ENCODE results near the gene AQP1. TPM values are rescaled to one million over a fixed set of nuclear protein-coding genes. Genes with fewer than 3 reads are reported as not detected.

Gene AQP1
- total RNA-seq, 1 donor from 2014 or later = 6.0 TPM

- H3K27ac Mint-ChIP-seq = no peak overlapping the region
- H3K4me1 Mint-ChIP-seq (ENCODE audit: unreplicated experiment) = peaks cover 21% of the 10 kb centered on the region
- H3K36me3 Mint-ChIP-seq = no peaks in the 10 kb centered on the region
- DNase-seq (ENCODE audit: extremely low spot score, unreplicated experiment) = no peak
- H3K27me3 Mint-ChIP-seq = peaks cover 3% of the 10 kb centered on the region
- TF ChIP-seq CTCF (conservative IDR thresholded peaks at IDR 0.05) = no peak
- no peaks in the 10 kb centered on the region for H3K9me3 Mint-ChIP-seq
- H3K4me3 Mint-ChIP-seq = no peak overlapping the region
Observed at GRCh38 chr7:30933124-30933974, 21.7 kb downstream of the AQP1 start.

GRCh38 chr7:30934225-30934624 lies 22.6 kb downstream of the AQP1 start:
- Mint-ChIP-seq H3K27ac (no peak overlapping the region), H3K27me3 (peaks cover 3% of the 10 kb centered on the region)
- no peak for TF ChIP-seq CTCF (conservative IDR thresholded peaks at IDR 0.05)

GRCh38 chr7:30934732-30935568 lies 23.3 kb downstream of the AQP1 start:
- Mint-ChIP-seq H3K9me3 (no peaks in the 10 kb centered on the region), H3K4me3 (no peak overlapping the region), H3K27me3 (peaks cover 7% of the 10 kb centered on the region), H3K4me1 (ENCODE audit: unreplicated experiment) (peaks cover 16% of the 10 kb centered on the region), H3K27ac (no peak overlapping the region), H3K36me3 (no peaks in the 10 kb centered on the region)
- no peak for DNase-seq (ENCODE audit: extremely low spot score, unreplicated experiment)
- TF ChIP-seq CTCF (conservative IDR thresholded peaks at IDR 0.05) = no peak

More at GRCh38 chr7:30934225-30934624, 22.6 kb downstream of the AQP1 start:
- DNase-seq (ENCODE audit: extremely low spot score, unreplicated experiment) = no peak
- H3K4me1 Mint-ChIP-seq (ENCODE audit: unreplicated experiment) = peaks cover 21% of the 10 kb centered on the region
- no peaks in the 10 kb centered on the region for H3K9me3 Mint-ChIP-seq
- no peak overlapping the region for H3K4me3 Mint-ChIP-seq
- no peaks in the 10 kb centered on the region for H3K36me3 Mint-ChIP-seq

- DNase-seq (ENCODE audit: extremely low spot score, unreplicated experiment) = no peak
- Mint-ChIP-seq H3K27me3 (peaks cover 11% of the 10 kb centered on the region), H3K9me3 (no peaks in the 10 kb centered on the region), H3K4me1 (ENCODE audit: unreplicated experiment) (peaks cover 10% of the 10 kb centered on the region), H3K4me3 (no peak overlapping the region), H3K36me3 (no peaks in the 10 kb centered on the region), H3K27ac (no peak overlapping the region)
- no peak for TF ChIP-seq CTCF (conservative IDR thresholded peaks at IDR 0.05)
Observed at GRCh38 chr7:30935569-30935877, 23.9 kb downstream of the AQP1 start.

GRCh38 chr7:30936650-30937245 lies 25.1 kb downstream of the AQP1 start:
- H3K9me3 Mint-ChIP-seq = no peaks in the 10 kb centered on the region
- DNase-seq (ENCODE audit: extremely low spot score, unreplicated experiment) = no peak
- no peaks in the 10 kb centered on the region for H3K36me3 Mint-ChIP-seq
- H3K27me3 Mint-ChIP-seq = peaks cover 23% of the 10 kb centered on the region
- no peak overlapping the region for H3K27ac Mint-ChIP-seq
- H3K4me3 Mint-ChIP-seq = no peak overlapping the region
- H3K4me1 Mint-ChIP-seq (ENCODE audit: unreplicated experiment) = peaks cover 5% of the 10 kb centered on the region
- no peak for TF ChIP-seq CTCF (conservative IDR thresholded peaks at IDR 0.05)

Data from type B pancreatic cell (in vitro differentiated cells).